ENCODE results near the gene CETP. TPM values are rescaled to one million over a fixed set of nuclear protein-coding genes. Genes with fewer than 3 reads are reported as not detected.

CETP gene
- total and polyA plus RNA-seq, 9 of the 15 experiments (the other 6 are each of a cell fraction or from before 2014, with no cell fraction given) = 0.07 to 0.11 TPM; not detected in 7

- CTCF ChIA-PET (ENCODE audit: low intra/inter-chr PET ratio) = no interaction called here
- Histone ChIP-seq H3K9me3 (replicated peaks; ENCODE audit: control insufficient read depth, insufficient read depth, low read depth, low read length) (no peaks in the 10 kb centered on the region), H3K4me3 (no peak overlapping the region), H3K4me2 (ENCODE audit: insufficient read depth, low read length) (no peak overlapping the region), H3K4me1 (replicated peaks in 1 of 2; ENCODE audit: control insufficient read depth in 2 of 2, insufficient read depth in 2 of 2, low read length in 2 of 2) (no peaks in the 10 kb centered on the region), H2AFZ (ENCODE audit: low read depth, low read length) (no peak overlapping the region), H3K9me1 (ENCODE audit: control insufficient read depth, insufficient read depth, low read length) (no peaks in the 10 kb centered on the region), H4K20me1 (replicated peaks; ENCODE audit: control insufficient read depth, insufficient read depth, low read length) (peaks cover 5% of the 10 kb centered on the region), H3K79me2 (ENCODE audit: control insufficient read depth, insufficient read depth, low read length) (no peaks in the 10 kb centered on the region), H3K36me3 (ENCODE audit: control insufficient read depth, insufficient read depth, low read length) (no peaks in the 10 kb centered on the region), H3K9ac (ENCODE audit: insufficient read depth in 1 of 2, low read depth in 2 of 2, low read length in 2 of 2) (no peak overlapping the region), H3K27ac (ENCODE audit: extremely low read depth, low read depth, low read length) (no peak overlapping the region), H3K27me3 (ENCODE audit: control insufficient read depth in 2 of 2, insufficient read depth in 2 of 2, low read length in 2 of 2) (peaks cover 11 to 40% of the 10 kb centered on the region in 2 experiments; a peak in 4 of 5 replicates)
- 1% methylated on average over 16 of the region's 16 CpGs for WGBS (ENCODE audit: insufficient coverage, low coverage, missing lambda C conversion rate)
- no peak for DNase-seq (ENCODE audit: extremely low read depth in 1 of 4, low spot score in 3 of 4)
- no peak for ATAC-seq
- no peak for TF ChIP-seq CBX3 (IDR thresholded peaks at IDR 0.05; ENCODE audit: borderline replicate concordance in 1 of 2, low read length in 2 of 2)
- no peak for TF ChIP-seq EGR1 (conservative IDR thresholded peaks at IDR 0.05)
- no peak for TF ChIP-seq CBX5 (IDR thresholded peaks at IDR 0.05; ENCODE audit: borderline replicate concordance, low read depth)
- TF ChIP-seq NONO (IDR thresholded peaks at IDR 0.05; ENCODE audit: low read depth in 2 of 2, low read length in 1 of 2) = no peak
- intact Hi-C loops (cut with micrococcal nuclease) = no loop called here
- no TSS peak for BruUV-seq (replicated peaks)
- FAIRE-seq = no peak
- POLR2A ChIA-PET = no interaction called here
- in situ Hi-C loops (cut with MboI) = no loop called here
Observed at GRCh38 chr16:57029161-57030160, 67.7 kb downstream of the CETP start.

Data from K562 (cell line).